Neural cell (in vitro differentiated cells): Measurements from ENCODE around the gene TTF1. TPM values are rescaled to one million over a fixed set of nuclear protein-coding genes. Genes with fewer than 3 reads are reported as not detected.
A peak's percentile ranks its signal among the peaks of the same experiment; 100 is the strongest.

Experiments used
- H2AFZ ChIP-seq: fragments of 200-600, 300-800 bp; sonication (generic), shearing (Covaris generic); 2 replicates; pipeline ENCODE4 v1.6.0; 2014; ENCODE audit warnings: low read depth, mild to moderate bottlenecking, antibody characterized with exemption, low read length, moderate library complexity
- H3F3A ChIP-seq: fragments of 200-600 bp; shearing (Covaris generic); 2 replicates; pipeline ENCODE4 v1.6.1; 2016; ENCODE audit warnings: mild to moderate bottlenecking, moderate library complexity, mixed read lengths, antibody characterized with exemption, low read length; ENCODE audit not compliant: insufficient read depth, poor library complexity, severe bottlenecking
- H3K27ac ChIP-seq: fragments of 200-600, 300-800 bp; sonication (generic), shearing (Covaris generic); 2 replicates; pipeline ENCODE4 v1.5.1; 2014; ENCODE audit warnings: mild to moderate bottlenecking, low read length, moderate library complexity
- H3K27me3 ChIP-seq: fragments of 300-800, 200-600 bp; sonication (generic), shearing (Covaris generic); 2 replicates; pipeline ENCODE4 v1.6.0; 2014; ENCODE audit warnings: mild to moderate bottlenecking, low read depth, low read length, moderate library complexity; ENCODE audit not compliant: insufficient read depth
- H3K36me3 ChIP-seq: fragments of 300-800, 200-600 bp; sonication (generic), shearing (Covaris generic); 2 replicates; pipeline ENCODE4 v1.5.1; 2014; ENCODE audit warnings: mild to moderate bottlenecking, antibody characterized with exemption, low read length, moderate library complexity; ENCODE audit not compliant: insufficient read depth
- H3K4me2 ChIP-seq: fragments of 300-800, 200-600 bp; sonication (generic), shearing (Covaris generic); 2 replicates; pipeline ENCODE4 v1.6.0; 2014; ENCODE audit warnings: mild to moderate bottlenecking, low read length
- H3K4me3 ChIP-seq: fragments of 300-800, 200-600 bp; sonication (generic), shearing (Covaris generic); 2 replicates; pipeline ENCODE4 v1.5.1; 2014; ENCODE audit warnings: mild to moderate bottlenecking, low read length, moderate library complexity
- H3K79me2 ChIP-seq: fragments of 200-600 bp; shearing (Covaris generic); replicated peaks from 2 replicates; pipeline ENCODE4 v1.6.0; 2014; ENCODE audit warnings: mild to moderate bottlenecking, low read length, moderate library complexity; ENCODE audit not compliant: insufficient read depth
- H3K9ac ChIP-seq: fragments of 300-800, 200-600 bp; sonication (generic), shearing (Covaris generic); 2 replicates; pipeline ENCODE4 v1.6.1; 2016; ENCODE audit warnings: mild to moderate bottlenecking, low read length, mixed read lengths
- H3K9me2 ChIP-seq: fragments of 200-600 bp; shearing (Covaris generic); 2 replicates; pipeline ENCODE4 v1.6.1; 2016; ENCODE audit warnings: mild to moderate bottlenecking, low read length, mixed read lengths; ENCODE audit not compliant: insufficient read depth
- H3K9me3 ChIP-seq: fragments of 200-600, 300-800 bp; sonication (generic), shearing (Covaris generic); 2 replicates; pipeline ENCODE4 v1.6.1; 2016; ENCODE audit warnings: mild to moderate bottlenecking, mixed run types, low read length, moderate library complexity, mixed read lengths
- H4K20me1 ChIP-seq: fragments of 200-600 bp; shearing (Covaris generic); 2 replicates; pipeline ENCODE4 v1.6.1; 2016; ENCODE audit warnings: mild to moderate bottlenecking, mixed run types; ENCODE audit not compliant: insufficient read depth
- CTCF ChIP-seq: fragments of 450-650 bp; IDR thresholded peaks from 2 replicates; pipeline ENCODE4 v1.5.1; 2014; ENCODE audit warnings: antibody characterized with exemption, mild to moderate bottlenecking, moderate library complexity; ENCODE audit not compliant: poor library complexity, severe bottlenecking
- EP300 ChIP-seq: fragments of 450-650 bp; conservative IDR thresholded peaks from 2 replicates; pipeline ENCODE4 v1.6.1; 2014; ENCODE audit warnings: antibody characterized with exemption, mild to moderate bottlenecking, moderate library complexity; ENCODE audit not compliant: poor library complexity, severe bottlenecking
- EZH2 ChIP-seq: fragments of 200-600, 300-800 bp; shearing (Covaris generic), sonication (generic); IDR thresholded peaks from 2 replicates; pipeline ENCODE4 v1.6.1; 2014; ENCODE audit warnings: antibody characterized with exemption, low read length, borderline replicate concordance, mild to moderate bottlenecking; ENCODE audit not compliant: insufficient read depth, poor library complexity, severe bottlenecking
- MXI1 ChIP-seq: fragments of 450-650 bp; conservative IDR thresholded peaks from 2 replicates; pipeline ENCODE4 v1.6.1; 2014; ENCODE audit warnings: antibody characterized with exemption, mild to moderate bottlenecking; ENCODE audit not compliant: poor library complexity, severe bottlenecking
- POLR2AphosphoS5 ChIP-seq: IDR thresholded peaks from 2 replicates; pipeline ENCODE4 v1.6.1; 2012
- RAD21 ChIP-seq: fragments of 450-650 bp; conservative IDR thresholded peaks from 2 replicates; pipeline ENCODE4 v1.6.1; 2014; ENCODE audit warnings: antibody characterized with exemption, mild to moderate bottlenecking, moderate library complexity
- SMC3 ChIP-seq: fragments of 450-650 bp; conservative IDR thresholded peaks from 2 replicates; pipeline ENCODE4 v1.6.1; 2014; ENCODE audit warnings: antibody characterized with exemption, mild to moderate bottlenecking, moderate library complexity; ENCODE audit not compliant: poor library complexity
- TAF1 ChIP-seq: IDR thresholded peaks from 2 replicates; pipeline ENCODE4 v1.6.1; 2012; ENCODE audit warnings: low read depth
- polyA plus RNA-seq: library from polyadenylated mRNA; depleted of rRNA; stranded (reverse); fragments of >200 nt; gene quantifications from 2 replicates; pipeline ENCODE4 v1.2.3, GENCODE V29; 2014
- TF ChIP-seq, protein P1 (sequence below): IDR thresholded peaks from 2 replicates; pipeline ENCODE4 v1.6.1; 2012; ENCODE audit warnings: borderline replicate concordance

Gene TTF1
- polyA plus RNA-seq, 1 donor from 2014 or later: 27.1 TPM

GRCh38 chr9:132425675-132426062 lies 19.0 kb upstream of the TTF1 start:
- Histone ChIP-seq H3K9me2 (no peaks in the 10 kb centered on the region), H3K9me3 (no peaks in the 10 kb centered on the region), H3K27ac (no peak overlapping the region), H2AFZ (peak overlapping the region; percentile 11), H3K4me3 (no peak overlapping the region), H3K4me2 (no peak overlapping the region), H3K36me3 (no peaks in the 10 kb centered on the region), H3K79me2 (no peaks in the 10 kb centered on the region), H4K20me1 (no peaks in the 10 kb centered on the region), H3K27me3 (peaks cover 20% of the 10 kb centered on the region), H3K9ac (no peak overlapping the region), H3F3A (no peaks in the 10 kb centered on the region)
- TF ChIP-seq RAD21 (no peak), EP300 (no peak), CTCF (no peak), TAF1 (no peak), POLR2AphosphoS5 (no peak), EZH2 (no peak), MXI1 (no peak), SMC3 (no peak)
- TF ChIP-seq, protein P1, sequence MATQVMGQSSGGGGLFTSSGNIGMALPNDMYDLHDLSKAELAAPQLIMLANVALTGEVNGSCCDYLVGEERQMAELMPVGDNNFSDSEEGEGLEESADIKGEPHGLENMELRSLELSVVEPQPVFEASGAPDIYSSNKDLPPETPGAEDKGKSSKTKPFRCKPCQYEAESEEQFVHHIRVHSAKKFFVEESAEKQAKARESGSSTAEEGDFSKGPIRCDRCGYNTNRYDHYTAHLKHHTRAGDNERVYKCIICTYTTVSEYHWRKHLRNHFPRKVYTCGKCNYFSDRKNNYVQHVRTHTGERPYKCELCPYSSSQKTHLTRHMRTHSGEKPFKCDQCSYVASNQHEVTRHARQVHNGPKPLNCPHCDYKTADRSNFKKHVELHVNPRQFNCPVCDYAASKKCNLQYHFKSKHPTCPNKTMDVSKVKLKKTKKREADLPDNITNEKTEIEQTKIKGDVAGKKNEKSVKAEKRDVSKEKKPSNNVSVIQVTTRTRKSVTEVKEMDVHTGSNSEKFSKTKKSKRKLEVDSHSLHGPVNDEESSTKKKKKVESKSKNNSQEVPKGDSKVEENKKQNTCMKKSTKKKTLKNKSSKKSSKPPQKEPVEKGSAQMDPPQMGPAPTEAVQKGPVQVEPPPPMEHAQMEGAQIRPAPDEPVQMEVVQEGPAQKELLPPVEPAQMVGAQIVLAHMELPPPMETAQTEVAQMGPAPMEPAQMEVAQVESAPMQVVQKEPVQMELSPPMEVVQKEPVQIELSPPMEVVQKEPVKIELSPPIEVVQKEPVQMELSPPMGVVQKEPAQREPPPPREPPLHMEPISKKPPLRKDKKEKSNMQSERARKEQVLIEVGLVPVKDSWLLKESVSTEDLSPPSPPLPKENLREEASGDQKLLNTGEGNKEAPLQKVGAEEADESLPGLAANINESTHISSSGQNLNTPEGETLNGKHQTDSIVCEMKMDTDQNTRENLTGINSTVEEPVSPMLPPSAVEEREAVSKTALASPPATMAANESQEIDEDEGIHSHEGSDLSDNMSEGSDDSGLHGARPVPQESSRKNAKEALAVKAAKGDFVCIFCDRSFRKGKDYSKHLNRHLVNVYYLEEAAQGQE: no peak

GRCh38 chr9:132424857-132425674 lies 18.4 kb upstream of the TTF1 start:
- H3K4me2 ChIP-seq: no peak overlapping the region
- H2AFZ ChIP-seq: peak overlapping the region; percentile 11
- no peaks in the 10 kb centered on the region for H3K79me2 ChIP-seq
- H4K20me1 ChIP-seq: no peaks in the 10 kb centered on the region
- TF ChIP-seq EP300 (no peak), MXI1 (no peak), CTCF (no peak), SMC3 (no peak), POLR2AphosphoS5 (no peak), EZH2 (no peak), TAF1 (no peak), RAD21 (no peak)
- TF ChIP-seq, protein P1: no peak
- H3K27ac ChIP-seq: no peak overlapping the region
- H3K4me3 ChIP-seq: no peak overlapping the region
- H3K9ac ChIP-seq: peak overlapping the region; percentile 1
- H3F3A ChIP-seq: no peaks in the 10 kb centered on the region
- H3K36me3 ChIP-seq: no peaks in the 10 kb centered on the region
- H3K27me3 ChIP-seq: peaks cover 22% of the 10 kb centered on the region
- H3K9me3 ChIP-seq: no peaks in the 10 kb centered on the region
- H3K9me2 ChIP-seq: no peaks in the 10 kb centered on the region
